Testis (tissue), 3 donors: Measurements from ENCODE around the gene PGRMC1. TPM values are rescaled to one million over a fixed set of nuclear protein-coding genes. Genes with fewer than 3 reads are reported as not detected.

Experiments used
- DNase-seq: peaks from one replicate; pipeline ENCODE4 v3.0.0-alpha.2; 2019
- H3K27ac ChIP-seq, 2 donors: fragments of 200-600 bp; sonication (generic); one replicate each; pipeline ENCODE4 v1.5.1; 2019
- H3K27me3 ChIP-seq: fragments of 200-600 bp; sonication (generic); one replicate; pipeline ENCODE4 v1.5.1; 2019
- H3K36me3 ChIP-seq: fragments of 200-600 bp; sonication (generic); one replicate; pipeline ENCODE4 v1.5.1; 2017; ENCODE audit warnings: low read depth; ENCODE audit errors: missing control alignments
- H3K4me1 ChIP-seq: fragments of 200-600 bp; sonication (generic); one replicate; pipeline ENCODE4 v1.5.1; 2019
- H3K4me3 ChIP-seq, 2 donors: fragments of 200-600 bp; sonication (generic); one replicate each; pipeline ENCODE4 v1.5.1; 2017 to 2019
- H3K9me3 ChIP-seq: fragments of 200-600 bp; sonication (generic); one replicate; pipeline ENCODE4 v1.5.1; 2017
- POLR2A ChIP-seq: fragments of 450-650 bp; IDR thresholded peaks from one replicate; pipeline ENCODE4 v1.6.1; 2017; ENCODE audit warnings: antibody characterized with exemption, mild to moderate bottlenecking, moderate library complexity
- WGBS, 2 donors: methylation state at CpG; one replicate each; pipeline ENCODE4 v1.1.5; 2018; 5-methylcytosine and 5-hydroxymethylcytosine counted together
- intact Hi-C: fragments of 100-400 bp; cut with DNase I; formaldehyde crosslinking; loops from one replicate; pipeline ENCODE4 v1.15.1; 2023; ENCODE audit warnings: low total_unique reads
- polyA plus RNA-seq: library from polyadenylated mRNA; stranded (reverse); fragments of 350-450 nt; fragmentation: Illumina TruSeq; extraction: RNeasy Lipid Tissue Mini Kit (QIAGEN cat#74804); gene quantifications from one replicate; pipeline ENCODE4 v1.2.3, GENCODE V29; 2014; ENCODE audit warnings: low read depth, low replicate concordance; ENCODE audit not compliant: insufficient read depth
- total RNA-seq, 2 donors: library from RNA; depleted of rRNA; stranded (reverse); fragments of >200 nt; gene quantifications; one replicate each; pipeline ENCODE4 v1.2.3, GENCODE V29; 2016
- TF ChIP-seq, protein P1 (sequence below), 3 experiments: fragments of 450-650 bp in 2 of 3; fragments of 200-600 bp in 1 of 3; sonication (generic) in 1 of 3; IDR thresholded peaks; one replicate each; pipeline ENCODE4 v1.5.1; 2016 to 2019; ENCODE audit warnings: antibody characterized with exemption in 3 of 3, mild to moderate bottlenecking in 2 of 3, moderate library complexity in 1 of 3

PGRMC1 gene
- total and polyA plus RNA-seq, 3 donors from 2014 or later: 53.5 to 99.9 (median 74.8) TPM

DNA sequence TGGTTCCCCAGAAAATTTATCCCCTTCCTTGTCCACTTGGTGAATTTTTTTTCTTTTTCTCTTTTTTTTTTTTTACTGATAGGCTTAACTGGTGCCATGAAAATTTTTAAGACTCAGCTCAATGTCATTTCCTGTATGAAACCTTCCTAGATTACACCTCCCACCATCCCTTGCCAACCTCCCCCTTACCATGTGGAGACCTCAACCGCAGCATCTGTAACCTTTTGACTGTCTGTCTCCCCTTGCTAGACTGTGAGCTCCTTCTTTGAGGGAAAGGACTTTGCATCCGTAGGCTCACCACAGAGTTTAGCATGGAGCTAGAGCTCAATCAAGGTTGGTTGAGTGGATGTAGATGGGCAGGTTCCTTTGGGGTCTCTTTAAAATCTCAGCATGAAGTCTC is 5.2 kb upstream of the PGRMC1 start:
- no peaks in the 10 kb centered on the region for H3K36me3 ChIP-seq
- H3K9me3 ChIP-seq: no peaks in the 10 kb centered on the region
- no peak overlapping the region for H3K27ac ChIP-seq
- DNase-seq: no peak
- H3K4me1 ChIP-seq: no peaks in the 10 kb centered on the region
- 79 to 82% methylated on average over 2 of the region's 2 CpGs for WGBS, 2 donors
- no peak overlapping the region for H3K4me3 ChIP-seq
- no peak for TF ChIP-seq POLR2A
- TF ChIP-seq, protein P1, sequence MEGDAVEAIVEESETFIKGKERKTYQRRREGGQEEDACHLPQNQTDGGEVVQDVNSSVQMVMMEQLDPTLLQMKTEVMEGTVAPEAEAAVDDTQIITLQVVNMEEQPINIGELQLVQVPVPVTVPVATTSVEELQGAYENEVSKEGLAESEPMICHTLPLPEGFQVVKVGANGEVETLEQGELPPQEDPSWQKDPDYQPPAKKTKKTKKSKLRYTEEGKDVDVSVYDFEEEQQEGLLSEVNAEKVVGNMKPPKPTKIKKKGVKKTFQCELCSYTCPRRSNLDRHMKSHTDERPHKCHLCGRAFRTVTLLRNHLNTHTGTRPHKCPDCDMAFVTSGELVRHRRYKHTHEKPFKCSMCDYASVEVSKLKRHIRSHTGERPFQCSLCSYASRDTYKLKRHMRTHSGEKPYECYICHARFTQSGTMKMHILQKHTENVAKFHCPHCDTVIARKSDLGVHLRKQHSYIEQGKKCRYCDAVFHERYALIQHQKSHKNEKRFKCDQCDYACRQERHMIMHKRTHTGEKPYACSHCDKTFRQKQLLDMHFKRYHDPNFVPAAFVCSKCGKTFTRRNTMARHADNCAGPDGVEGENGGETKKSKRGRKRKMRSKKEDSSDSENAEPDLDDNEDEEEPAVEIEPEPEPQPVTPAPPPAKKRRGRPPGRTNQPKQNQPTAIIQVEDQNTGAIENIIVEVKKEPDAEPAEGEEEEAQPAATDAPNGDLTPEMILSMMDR (IDR thresholded peaks at IDR 0.05): no peak
- intact Hi-C loops: no loop called here
- H3K27me3 ChIP-seq: no peaks in the 10 kb centered on the region

DNA sequence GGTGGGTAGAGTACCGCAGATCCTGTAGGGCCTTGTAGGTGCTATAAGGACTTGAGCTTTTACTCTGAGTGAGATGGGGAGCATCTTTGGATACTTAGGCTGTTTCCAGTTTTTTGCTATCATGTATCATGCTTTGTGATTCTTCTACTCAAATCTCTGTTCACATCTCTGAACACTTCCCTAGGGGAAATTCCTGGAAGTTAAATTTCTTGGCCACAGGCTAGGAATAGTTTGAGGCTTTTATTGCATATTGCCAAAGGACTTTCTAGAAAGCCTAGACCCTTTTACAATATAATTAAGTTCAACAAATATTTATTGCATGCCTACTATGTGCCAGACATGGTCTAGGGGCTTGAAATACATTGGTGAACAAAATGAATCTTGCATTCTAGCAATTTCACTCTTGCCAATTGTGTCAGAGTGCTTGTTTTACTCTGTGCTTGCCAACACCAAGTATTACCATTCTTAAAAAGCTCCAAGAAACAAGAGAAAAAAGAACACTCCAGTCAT is 4.1 kb upstream of the PGRMC1 start:
- Histone ChIP-seq H3K27me3 (no peaks in the 10 kb centered on the region), H3K4me3 (no peak overlapping the region), H3K27ac (no peak overlapping the region), H3K36me3 (no peaks in the 10 kb centered on the region), H3K9me3 (no peaks in the 10 kb centered on the region), H3K4me1 (no peaks in the 10 kb centered on the region)
- TF ChIP-seq, protein P1 (IDR thresholded peaks at IDR 0.05): no peak
- intact Hi-C loops: no loop called here
- WGBS, 2 donors: 90 to 100% methylated on average over 1 of the region's 1 CpG
- no peak for DNase-seq

GRCh38 chrX:119235051-119235511 is 1.0 kb upstream of the PGRMC1 start:
- Histone ChIP-seq H3K4me3 (no peak overlapping the region), H3K27me3 (no peaks in the 10 kb centered on the region), H3K36me3 (no peaks in the 10 kb centered on the region), H3K9me3 (no peaks in the 10 kb centered on the region), H3K27ac (peak overlapping the region in 1 of 2 donors; percentile 86), H3K4me1 (no peaks in the 10 kb centered on the region)
- TF ChIP-seq, protein P1 (IDR thresholded peaks at IDR 0.05): no peak
- no peak for TF ChIP-seq POLR2A
- 7 to 12% methylated on average over 7 to 8 of the region's 8 CpGs for WGBS, 2 donors
- intact Hi-C loops: no loop called here
- DNase-seq: no peak

- no peaks in the 10 kb centered on the region for H3K36me3 ChIP-seq
- peak; percentile 37 for DNase-seq
- no peaks in the 10 kb centered on the region for H3K27me3 ChIP-seq
- H3K27ac ChIP-seq: peak overlapping the region; percentile 79 to 86
- H3K9me3 ChIP-seq: no peaks in the 10 kb centered on the region
- no peaks in the 10 kb centered on the region for H3K4me1 ChIP-seq
- intact Hi-C loops: no loop called here
- 0 to 1% methylated on average over 19 to 58 of the region's 58 CpGs for WGBS, 2 donors
- TF ChIP-seq POLR2A: no peak
- TF ChIP-seq, protein P1 (IDR thresholded peaks at IDR 0.05): no peak
- H3K4me3 ChIP-seq: peak overlapping the region; percentile 62 to 83
These were observed 807 bp downstream of the PGRMC1 start for GRCh38 chrX:119236623-119237561.
